Hippocampal formation (tissue), 2 donors: Measurements from ENCODE around the gene EZH1.

Source experiments
- DNase-seq, 2 donors: peaks; one replicate each; lab custom pipeline; 2025; lab: John Stamatoyannopoulos, UW

The EZH1 gene

GRCh38 chr17:42709561-42709960 lies 35.3 kb downstream of the EZH1 start:
- peak in 1 of 2 donors; percentile 6 for DNase-seq

GRCh38 chr17:42708588-42708987 lies 36.3 kb downstream of the EZH1 start:
- DNase-seq = no peak

GRCh38 chr17:42706732-42707131 lies 38.1 kb downstream of the EZH1 start:
- no peak for DNase-seq

- DNase-seq = no peak
Measured at GRCh38 chr17:42704837-42705494, 39.9 kb downstream of the EZH1 start.

- no peak for DNase-seq
Measured at GRCh38 chr17:42704490-42704836, 40.4 kb downstream of the EZH1 start.

- DNase-seq = no peak
Measured at GRCh38 chr17:42702446-42702845, 42.4 kb downstream of the EZH1 start.

GRCh38 chr17:42700586-42701289 lies 44.1 kb downstream of the EZH1 start:
- no peak for DNase-seq

- no peak for DNase-seq
Measured at GRCh38 chr17:42699415-42699740, 45.5 kb downstream of the EZH1 start.

- no peak for DNase-seq
Measured at GRCh38 chr17:42698736-42699414, 46.0 kb downstream of the EZH1 start.

GRCh38 chr17:42697108-42697811 lies 47.6 kb downstream of the EZH1 start:
- no peak for DNase-seq

- DNase-seq = no peak
Measured at GRCh38 chr17:42695500-42695899, 49.3 kb downstream of the EZH1 start.

- DNase-seq = no peak
Measured at GRCh38 chr17:42694524-42694923, 50.3 kb downstream of the EZH1 start.

- DNase-seq = no peak
Measured at GRCh38 chr17:42692489-42692888, 52.4 kb downstream of the EZH1 start.

GRCh38 chr17:42691021-42691545 lies 53.8 kb downstream of the EZH1 start:
- DNase-seq = no peak

- DNase-seq = no peak
Measured at GRCh38 chr17:42690596-42690995, 54.2 kb downstream of the EZH1 start.

GRCh38 chr17:42687707-42688320 lies 57.0 kb downstream of the EZH1 start:
- no peak for DNase-seq

- no peak for DNase-seq
Measured at GRCh38 chr17:42686520-42687128, 58.2 kb downstream of the EZH1 start.

- no peak for DNase-seq
Measured at GRCh38 chr17:42685831-42686230, 59.0 kb downstream of the EZH1 start.

- DNase-seq = no peak
Measured at GRCh38 chr17:42684929-42685556, 59.8 kb downstream of the EZH1 start.

- peak; percentile 16 to 27 for DNase-seq
Measured at GRCh38 chr17:42683407-42684034, 61.3 kb downstream of the EZH1 start.
